HG02763 (cell line): ENCODE results near the gene DTX3.
"Not testable (repeated sequence)": the region's sequence is repeated elsewhere in the genome, so short reads cannot be mapped to it uniquely, and the experiment has no call there.

Experiments
- ATAC-seq: cut with Tn5 transposase; IDR thresholded peaks from one replicate; pipeline ENCODE4 v1.9.1; 2021; ENCODE audit warnings: mild to moderate bottlenecking, moderate library complexity; ENCODE audit not compliant: unreplicated experiment

The DTX3 gene

DNA sequence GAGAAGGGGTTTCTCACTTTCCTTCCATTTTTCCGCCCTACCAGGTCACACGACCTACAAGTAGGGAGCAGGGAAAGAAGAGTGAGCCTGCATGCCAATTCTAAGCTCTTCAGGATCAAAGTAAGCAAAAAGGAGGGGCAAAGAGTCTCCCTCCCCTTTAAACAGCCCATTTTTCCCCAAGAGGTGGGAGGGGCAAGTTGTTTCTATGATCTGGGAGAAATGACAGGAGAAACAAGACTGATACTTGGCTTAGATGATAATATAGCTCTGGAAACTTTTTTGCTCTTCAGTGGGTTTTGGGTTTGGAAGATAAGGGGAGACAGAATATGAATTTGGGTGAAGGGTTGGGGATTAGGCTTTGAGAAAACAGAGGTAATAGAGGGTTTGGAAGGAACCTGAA lies 1.8 kb downstream of the DTX3 start:
- ATAC-seq, result no peak

DNA sequence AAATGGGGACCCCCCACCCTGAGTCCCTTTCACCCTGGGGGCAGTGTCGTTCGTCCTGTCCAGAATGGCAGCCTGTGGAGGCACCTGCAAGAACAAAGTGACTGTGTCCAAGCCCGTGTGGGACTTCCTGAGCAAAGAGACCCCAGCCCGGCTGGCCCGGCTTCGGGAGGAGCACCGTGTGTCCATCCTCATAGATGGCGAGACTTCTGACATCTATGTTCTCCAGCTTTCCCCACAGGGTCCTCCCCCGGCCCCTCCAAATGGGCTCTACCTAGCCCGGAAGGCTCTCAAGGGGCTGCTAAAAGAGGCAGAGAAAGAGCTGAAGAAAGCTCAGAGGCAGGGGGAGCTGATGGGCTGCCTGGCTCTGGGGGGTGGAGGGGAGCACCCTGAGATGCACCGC lies 2.2 kb downstream of the DTX3 start:
- no peak for ATAC-seq

GRCh38 chr12:57607958-57608663 lies 3.5 kb downstream of the DTX3 start:
- no peak for ATAC-seq

- ATAC-seq, result no peak
Observed at GRCh38 chr12:57609101-57609780, 4.6 kb downstream of the DTX3 start.

- no peak for ATAC-seq
Observed at GRCh38 chr12:57609781-57610553, 5.3 kb downstream of the DTX3 start.

DNA sequence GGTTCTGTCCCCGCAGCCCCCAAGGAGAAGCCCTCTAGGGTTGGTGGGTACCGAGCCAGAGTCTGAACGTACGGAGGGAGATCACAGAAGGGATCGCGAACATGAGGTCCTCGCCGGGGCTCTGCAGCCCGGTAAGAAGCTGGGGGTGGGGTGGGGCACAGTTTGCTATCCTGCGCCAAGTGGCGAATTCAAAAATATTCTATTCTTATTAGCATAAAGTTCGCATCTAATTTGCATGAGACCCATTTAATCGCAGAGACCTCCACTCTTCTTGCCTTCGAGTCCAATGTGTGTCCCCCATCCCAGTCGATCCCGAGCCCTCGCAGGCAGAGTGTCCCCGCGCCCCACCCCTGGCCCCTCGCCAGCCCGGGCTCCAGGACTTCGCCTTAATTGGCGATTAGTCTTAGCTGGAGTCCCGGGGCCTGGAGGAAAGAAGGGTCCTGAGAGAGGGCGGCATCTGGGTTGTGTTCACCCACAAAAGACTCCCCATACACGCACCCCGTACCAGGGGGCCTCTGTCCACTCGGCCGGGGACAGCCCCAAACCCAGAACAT lies 6.0 kb downstream of the DTX3 start:
- no peak for ATAC-seq

- no peak for ATAC-seq
Observed at GRCh38 chr12:57611108-57611826, 6.6 kb downstream of the DTX3 start, which contains the start of gene ARHGEF25. Gene ARHGEF25 (plus strand): TSS chr12:57611435. CDS start chr12:57611895, 460 bp downstream.

DNA sequence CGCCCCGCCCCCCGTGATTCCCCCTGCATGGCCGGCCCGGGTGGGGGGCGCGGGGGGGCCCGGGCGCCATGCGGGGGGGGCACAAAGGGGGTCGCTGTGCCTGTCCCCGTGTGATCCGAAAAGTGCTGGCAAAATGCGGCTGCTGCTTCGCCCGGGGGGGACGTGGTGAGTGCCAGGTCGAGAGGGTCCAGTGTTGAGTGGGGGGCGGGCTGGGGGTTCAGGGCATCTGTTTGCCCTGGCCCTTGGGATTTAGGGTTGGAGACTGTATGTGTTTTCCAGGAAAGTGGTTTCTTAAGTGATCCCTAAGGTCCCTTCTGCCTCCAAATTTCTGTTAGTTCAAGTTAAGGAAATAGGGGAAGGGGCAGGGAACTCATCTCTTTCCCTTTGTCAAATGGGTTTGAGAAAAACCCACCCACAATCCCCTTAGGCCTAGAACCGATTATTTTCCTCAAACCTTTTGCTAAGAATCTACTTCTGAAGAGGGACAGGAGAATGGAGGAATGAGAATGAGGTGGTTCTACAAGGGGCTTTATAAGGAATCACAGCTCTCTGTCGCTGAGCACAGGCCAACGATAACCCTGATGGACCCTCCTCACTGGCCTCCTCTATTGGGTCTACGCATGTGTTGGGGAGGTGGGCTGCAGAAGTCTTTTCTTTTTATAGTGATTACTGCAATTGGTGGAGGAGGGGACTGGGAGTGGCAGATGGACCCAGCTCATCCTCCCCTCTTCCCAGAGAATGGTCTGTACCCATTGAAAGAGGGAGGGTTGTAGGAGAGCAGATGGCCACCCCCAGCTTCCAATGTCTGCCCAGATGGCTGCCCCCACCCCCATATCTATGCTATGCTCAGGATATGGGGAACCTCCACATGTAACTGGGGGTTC lies 7.4 kb downstream of the DTX3 start:
- no peak for ATAC-seq

GRCh38 chr12:57612711-57613426 lies 8.2 kb downstream of the DTX3 start:
- no peak for ATAC-seq

GRCh38 chr12:57613427-57614109 lies 8.9 kb downstream of the DTX3 start:
- ATAC-seq, result no peak

DNA sequence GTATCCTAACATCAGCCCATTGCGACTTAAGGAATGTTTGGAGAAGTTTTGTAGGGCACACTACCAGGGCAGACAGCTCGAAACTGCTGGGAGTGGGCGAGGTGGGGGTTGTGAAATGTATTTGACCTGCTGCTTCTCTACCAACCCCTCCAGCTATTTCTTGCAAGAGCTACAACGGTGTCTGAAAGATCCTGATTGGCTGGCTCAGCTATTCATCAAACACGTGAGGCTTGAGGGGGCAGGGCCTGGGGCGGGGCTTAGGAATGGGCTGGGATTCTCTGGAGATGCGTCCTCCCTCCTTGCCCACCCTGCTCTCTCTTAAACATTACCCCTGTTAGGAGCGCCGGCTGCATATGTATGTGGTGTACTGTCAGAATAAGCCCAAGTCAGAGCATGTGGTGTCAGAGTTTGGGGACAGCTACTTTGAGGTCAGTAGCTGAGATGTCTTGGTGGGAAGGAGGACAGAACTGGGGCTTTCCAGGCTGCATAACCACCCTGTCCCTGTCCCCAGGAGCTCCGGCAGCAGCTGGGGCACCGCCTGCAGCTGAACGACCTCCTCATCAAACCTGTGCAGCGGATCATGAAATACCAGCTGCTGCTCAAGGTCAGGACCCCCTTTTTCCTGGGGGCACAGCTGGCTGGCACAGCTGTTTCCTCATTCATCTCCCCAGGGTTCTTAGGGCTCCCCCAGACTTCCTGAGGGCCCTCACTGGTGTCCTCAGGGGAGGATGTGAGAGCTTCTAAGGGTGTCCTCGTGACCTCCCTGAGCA lies 9.7 kb downstream of the DTX3 start:
- ATAC-seq, result peak; percentile 49

GRCh38 chr12:57614948-57615500 lies 10.4 kb downstream of the DTX3 start:
- no peak for ATAC-seq

DNA sequence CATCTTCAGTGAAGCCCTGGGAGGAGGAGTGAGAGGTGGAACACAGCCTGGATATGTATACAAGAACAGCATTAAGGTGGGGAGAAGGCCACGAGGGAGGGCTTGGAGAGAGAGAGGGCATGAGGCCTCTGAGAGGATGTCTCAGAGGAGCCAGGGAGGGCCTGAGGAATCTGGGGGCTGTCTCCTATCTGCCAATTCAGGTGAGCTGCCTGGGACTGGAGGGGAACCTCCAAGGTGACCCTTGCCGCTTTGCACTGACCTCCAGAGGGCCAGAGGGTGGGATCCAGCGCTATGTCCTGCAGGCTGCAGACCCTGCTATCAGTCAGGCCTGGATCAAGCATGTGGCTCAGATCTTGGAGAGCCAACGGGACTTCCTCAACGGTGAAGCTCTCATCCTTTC lies 11.0 kb downstream of the DTX3 start:
- no peak for ATAC-seq

DNA sequence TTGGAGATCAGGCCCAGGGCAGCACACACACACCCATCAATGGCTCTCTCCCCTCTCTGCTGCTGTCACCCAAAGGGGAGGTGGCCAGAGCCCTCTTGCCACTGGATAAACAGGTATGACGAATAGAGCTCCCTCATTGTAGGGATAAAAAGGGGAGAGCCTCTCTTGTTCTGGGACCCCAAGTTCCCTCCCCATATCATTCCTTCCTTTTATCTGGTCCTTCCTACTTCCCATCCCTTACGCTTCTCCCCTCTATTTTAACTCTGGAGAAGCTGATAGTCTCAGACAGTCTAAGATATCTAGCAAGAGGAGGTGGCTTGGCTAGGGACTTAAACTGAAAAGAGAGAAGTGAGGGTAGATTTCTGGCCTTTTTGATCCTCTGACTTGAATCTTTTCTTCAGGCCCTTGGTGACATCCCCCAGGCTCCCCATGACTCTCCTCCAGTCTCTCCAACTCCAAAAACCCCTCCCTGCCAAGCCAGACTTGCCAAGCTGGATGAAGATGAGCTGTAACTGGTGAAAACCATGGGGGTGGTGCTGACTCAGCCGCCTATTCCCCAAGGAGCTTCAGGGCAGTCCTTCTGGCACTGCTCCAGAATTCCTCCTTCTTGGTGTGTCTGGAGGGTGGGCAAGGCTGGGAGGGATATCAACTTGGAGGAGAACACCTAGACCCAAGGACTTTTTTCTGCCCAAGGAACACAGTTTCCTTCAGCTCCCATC lies 11.9 kb downstream of the DTX3 start:
- no peak for ATAC-seq

DNA sequence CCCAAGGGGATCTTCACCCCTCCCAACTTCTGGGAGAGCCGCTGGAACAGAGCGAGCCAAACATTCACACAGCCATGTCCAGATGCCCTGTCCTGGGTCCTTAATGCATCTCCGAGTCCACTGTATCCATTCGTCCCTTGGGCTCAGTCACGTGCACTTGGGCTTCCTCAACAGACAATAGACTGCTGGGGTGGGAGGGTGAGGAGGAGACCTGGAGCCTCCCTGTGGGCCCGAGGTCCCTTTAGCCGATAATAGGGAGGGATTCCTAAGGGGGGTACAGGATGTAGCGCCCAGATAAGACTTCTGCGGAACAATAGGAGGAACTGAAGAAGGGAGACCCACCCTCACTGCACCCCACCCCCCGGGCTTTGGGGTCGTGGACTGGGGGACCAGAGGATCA lies 13.3 kb downstream of the DTX3 start:
- ATAC-seq, result no peak

- ATAC-seq, result not testable (repeated sequence)
Observed at GRCh38 chr12:57618431-57618830, 13.8 kb downstream of the DTX3 start.

DNA sequence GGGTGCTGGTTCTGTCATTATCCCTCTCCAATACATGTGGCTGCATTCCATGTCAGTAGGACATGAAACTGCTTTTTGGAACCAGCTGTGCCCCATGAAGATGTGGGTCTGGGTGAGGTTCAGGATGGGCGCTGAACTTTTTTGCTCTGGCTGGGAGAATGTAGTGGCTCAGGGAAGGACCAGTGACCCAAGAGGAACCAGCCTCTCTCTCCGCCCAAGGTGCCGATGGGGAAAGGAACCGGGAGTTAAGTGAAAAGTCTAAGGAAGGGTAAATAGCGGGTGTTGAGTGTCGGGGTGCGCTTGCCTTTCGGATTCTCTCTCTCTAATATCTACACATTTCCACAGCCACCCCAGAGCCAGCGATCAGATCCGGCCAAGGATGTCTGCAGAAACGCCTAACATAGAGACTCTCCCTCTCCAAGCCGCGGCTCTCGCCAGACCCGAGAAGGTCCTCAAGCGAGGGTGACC lies 14.4 kb downstream of the DTX3 start:
- no peak for ATAC-seq
